Panc1 (cell line): Measurements from ENCODE around the gene ZNF384. TPM values are rescaled to one million over a fixed set of nuclear protein-coding genes. Genes with fewer than 3 reads are reported as not detected.

Source experiments
- ATAC-seq: fragments of 200-7000 bp; cut with Tn5 transposase; 2 replicates; pipeline ENCODE4 v1.9.1; 2020; ENCODE audit warnings: mild to moderate bottlenecking, moderate library complexity
- BruUV-seq: library from RNA; stranded (reverse); fragments of 400-500 nt; replicated peaks from 2 replicates; lab custom pipeline; 2021; lab: Mats Ljungman, UMichigan
- CTCF ChIA-PET: fragments of 300-600 bp; sonication (Branson Sonifier 250); formaldehyde crosslinking; loops from one replicate; lab custom pipeline; 2022; ENCODE audit warnings: antibody characterized with exemption; lab: Charles Lee
- POLR2A ChIA-PET: fragments of 300-600 bp; sonication (Branson Sonifier 250); formaldehyde crosslinking; loops from one replicate; lab custom pipeline; 2022; ENCODE audit warnings: antibody characterized with exemption; lab: Charles Lee
- DNase-seq: peaks from one replicate; pipeline ENCODE4 v3.0.0-alpha.2; 2010; ENCODE audit warnings: low read depth, low spot score
- H3K27ac ChIP-seq: 2 replicates; pipeline ENCODE4 v1.5.1; 2011; ENCODE audit warnings: mild to moderate bottlenecking, low read length, inconsistent platforms
- H3K27me3 ChIP-seq: fragments of 200-500 bp; sonication (Bioruptor generic); 2 replicates; pipeline ENCODE4 v1.6.0; 2014; ENCODE audit warnings: low read length, inconsistent platforms; ENCODE audit not compliant: control insufficient read depth, insufficient read depth
- H3K36me3 ChIP-seq: fragments of 200-500 bp; sonication (Bioruptor generic); 2 replicates; pipeline ENCODE4 v1.5.1; 2014; ENCODE audit warnings: inconsistent platforms, mild to moderate bottlenecking, low read length, moderate library complexity; ENCODE audit not compliant: control insufficient read depth, insufficient read depth
- H3K4me1 ChIP-seq: 2 replicates; pipeline ENCODE4 v1.5.1; 2011; ENCODE audit warnings: inconsistent platforms, mild to moderate bottlenecking, low read length, moderate library complexity; ENCODE audit not compliant: control insufficient read depth, insufficient read depth
- H3K4me3 ChIP-seq, 2 experiments: 2 replicates each; pipeline ENCODE4 v1.5.1; 2011 to 2012; ENCODE audit warnings: low read depth in 2 of 2, low read length in 2 of 2, mild to moderate bottlenecking in 2 of 2, inconsistent platforms in 1 of 2, moderate library complexity in 1 of 2
- H3K9me3 ChIP-seq: fragments of 200-500 bp; sonication (Bioruptor generic); 2 replicates; pipeline ENCODE4 v1.5.1; 2014; ENCODE audit warnings: low read depth, mild to moderate bottlenecking, inconsistent platforms, low read length, moderate library complexity; ENCODE audit not compliant: control insufficient read depth, insufficient read depth
- POLR2AphosphoS5 ChIP-seq: IDR thresholded peaks from 2 replicates; pipeline ENCODE4 v1.6.1; 2012; ENCODE audit warnings: mild to moderate bottlenecking, low read depth, low read length, moderate library complexity
- REST ChIP-seq, 2 experiments: IDR thresholded peaks; 2 replicates each; pipeline ENCODE4 v1.6.1; 2011 to 2012; ENCODE audit warnings: low read depth in 2 of 2, control low read depth in 1 of 2, low read length in 1 of 2, mild to moderate bottlenecking in 1 of 2, moderate library complexity in 1 of 2; ENCODE audit not compliant: insufficient read depth in 1 of 2
- SIN3A ChIP-seq: IDR thresholded peaks from 2 replicates; pipeline ENCODE4 v1.6.1; 2012; ENCODE audit warnings: low read depth, mild to moderate bottlenecking, low read length, moderate library complexity, borderline replicate concordance; ENCODE audit not compliant: insufficient read depth
- TCF7L2 ChIP-seq: IDR thresholded peaks from 2 replicates; pipeline ENCODE4 v1.6.1; 2011; ENCODE audit warnings: mild to moderate bottlenecking, low read depth, low read length, inconsistent platforms
- in situ Hi-C: cut with HindIII; loops from 2 replicates; pipeline ENCODE4 v1.10.0; 2016; ENCODE audit warnings: low sequenced_read_pairs, low pct_unique_long_range_greater_than_20kb
- intact Hi-C: fragments of 100-400 bp; cut with micrococcal nuclease; formaldehyde crosslinking; loops from one replicate; pipeline ENCODE4 v1.10.0; 2022; ENCODE audit not compliant: unreplicated experiment
- total RNA-seq: library from RNA; stranded (reverse); gene quantifications from one replicate; pipeline ENCODE4 v1.2.1, GENCODE V29; 2021; ENCODE audit not compliant: unreplicated experiment
- TF ChIP-seq, protein P1 (sequence below): fragments of 450-650 bp; IDR thresholded peaks from 2 replicates; pipeline ENCODE4 v1.5.1; 2017; ENCODE audit warnings: mild to moderate bottlenecking

ZNF384 gene
- total RNA-seq, 1 experiment from 2014 or later = 54.3 TPM

GRCh38 chr12:6700646-6701051 lies 11.5 kb upstream of the ZNF384 start, which contains the start of gene PIANP:
TSS of gene PIANP (minus strand) at chr12:6700815. CDS start at chr12:6698061, 2,754 bp downstream.
- no peaks in the 10 kb centered on the region for H3K9me3 ChIP-seq
- intact Hi-C loops = no loop called here
- BruUV-seq = no TSS peak
- H3K27ac ChIP-seq = no peak within 1 kb of the TSS
- H3K4me3 ChIP-seq = peak within 1 kb of the TSS; percentile 40 to 45
- H3K27me3 ChIP-seq = peaks cover 11% of the 10 kb centered on the region
- H3K4me1 ChIP-seq = no peaks in the 10 kb centered on the region
- POLR2A ChIA-PET = no interaction called here
- DNase-seq = no peak
- 0 out of 2 replicates have a peak, but pooled peaks have one; percentile 52 for ATAC-seq
- no peaks in the 10 kb centered on the region for H3K36me3 ChIP-seq
- CTCF ChIA-PET = no interaction called here
- TF ChIP-seq, protein P1, sequence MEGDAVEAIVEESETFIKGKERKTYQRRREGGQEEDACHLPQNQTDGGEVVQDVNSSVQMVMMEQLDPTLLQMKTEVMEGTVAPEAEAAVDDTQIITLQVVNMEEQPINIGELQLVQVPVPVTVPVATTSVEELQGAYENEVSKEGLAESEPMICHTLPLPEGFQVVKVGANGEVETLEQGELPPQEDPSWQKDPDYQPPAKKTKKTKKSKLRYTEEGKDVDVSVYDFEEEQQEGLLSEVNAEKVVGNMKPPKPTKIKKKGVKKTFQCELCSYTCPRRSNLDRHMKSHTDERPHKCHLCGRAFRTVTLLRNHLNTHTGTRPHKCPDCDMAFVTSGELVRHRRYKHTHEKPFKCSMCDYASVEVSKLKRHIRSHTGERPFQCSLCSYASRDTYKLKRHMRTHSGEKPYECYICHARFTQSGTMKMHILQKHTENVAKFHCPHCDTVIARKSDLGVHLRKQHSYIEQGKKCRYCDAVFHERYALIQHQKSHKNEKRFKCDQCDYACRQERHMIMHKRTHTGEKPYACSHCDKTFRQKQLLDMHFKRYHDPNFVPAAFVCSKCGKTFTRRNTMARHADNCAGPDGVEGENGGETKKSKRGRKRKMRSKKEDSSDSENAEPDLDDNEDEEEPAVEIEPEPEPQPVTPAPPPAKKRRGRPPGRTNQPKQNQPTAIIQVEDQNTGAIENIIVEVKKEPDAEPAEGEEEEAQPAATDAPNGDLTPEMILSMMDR = no peak
- no peak for TF ChIP-seq POLR2AphosphoS5
- TF ChIP-seq REST (IDR thresholded peaks at IDR 0.05; ENCODE audit: insufficient read depth in 1 of 2, low read depth in 2 of 2, low read length in 1 of 2) = no peak
- no peak for TF ChIP-seq TCF7L2
- TF ChIP-seq SIN3A = no peak
- in situ Hi-C loops = no loop called here

DNA sequence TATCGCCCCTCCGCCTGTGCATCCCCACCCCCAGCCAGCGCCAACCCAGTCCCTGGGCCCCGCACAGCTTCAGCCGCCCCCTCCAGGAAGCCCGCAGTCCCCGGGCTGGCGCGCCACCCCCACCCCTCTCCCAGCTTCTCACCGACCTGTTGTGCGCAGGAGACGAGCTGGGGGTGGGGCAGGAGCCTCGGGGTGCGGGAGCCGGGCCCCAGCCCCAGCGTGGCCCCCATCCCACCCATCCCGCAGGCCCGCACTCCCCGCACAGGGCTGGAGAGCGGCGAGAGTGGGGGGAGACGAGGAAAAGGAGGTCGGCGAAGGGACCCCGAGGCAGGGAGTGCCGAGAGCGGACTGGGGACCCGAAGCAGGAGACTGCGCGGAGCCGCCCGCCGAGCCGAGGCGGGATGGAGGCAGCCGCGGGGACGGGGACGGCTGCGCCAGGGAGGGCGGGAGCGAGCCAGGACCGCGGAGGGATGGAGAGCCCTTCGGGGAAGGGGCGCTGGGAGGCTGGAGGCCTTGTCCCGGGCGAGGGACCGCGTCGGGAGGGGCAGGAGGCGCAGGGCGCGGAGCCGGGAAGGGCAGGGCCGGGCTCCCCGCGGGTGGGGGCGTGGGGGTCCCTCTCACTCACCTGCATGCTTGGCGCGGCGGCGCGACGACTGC lies 10.9 kb upstream of the ZNF384 start:
- peaks cover 11% of the 10 kb centered on the region for H3K27me3 ChIP-seq
- intact Hi-C loops (loop anchor here (2.0 kb wide), 1 partner anchor 83 kb away; no protein-coding TSS in a partner anchor), in situ Hi-C loops (no loop called here)
- DNase-seq = no peak
- H3K4me1 ChIP-seq = no peaks in the 10 kb centered on the region
- peak overlapping the region; percentile 40 to 45 for H3K4me3 ChIP-seq
- ATAC-seq = peak; percentile 59
- no TSS peak for BruUV-seq
- CTCF ChIA-PET = no interaction called here
- no peaks in the 10 kb centered on the region for H3K9me3 ChIP-seq
- H3K27ac ChIP-seq = no peak overlapping the region
- TF ChIP-seq, protein P1 = no peak
- TF ChIP-seq POLR2AphosphoS5 (no peak), SIN3A (no peak)
- POLR2A ChIA-PET = no interaction called here
- H3K36me3 ChIP-seq = no peaks in the 10 kb centered on the region
